OCI-LY3 (cell line): ENCODE data around the gene MYO5A.

Source experiments
- H2AFZ ChIP-seq: fragments of 200-600, 300-600 bp; shearing (Covaris generic); 2 replicates; pipeline ENCODE4 v1.6.0; 2014; ENCODE audit warnings: antibody characterized with exemption, low read depth, low read length
- H3K27ac ChIP-seq: fragments of 200-600, 300-600 bp; sonication (generic); 2 replicates; pipeline ENCODE4 v1.5.1; 2014; ENCODE audit warnings: mild to moderate bottlenecking, low read length, moderate library complexity, mixed read lengths
- H3K27me3 ChIP-seq: fragments of 200-600, 300-600 bp; sonication (generic); 2 replicates; pipeline ENCODE4 v1.6.1; 2014; ENCODE audit warnings: low read depth, low read length, mixed read lengths
- H3K36me3 ChIP-seq: fragments of 200-600, 300-600 bp; sonication (generic); replicated peaks from 2 replicates; pipeline ENCODE3; 2014; ENCODE audit warnings: low read depth, low read length, mixed read lengths
- H3K4me1 ChIP-seq: fragments of 300-600, 200-600 bp; sonication (generic); 2 replicates; pipeline ENCODE4 v1.6.1; 2014; ENCODE audit warnings: low read length, mixed read lengths
- H3K4me2 ChIP-seq: fragments of 200-600, 300-600 bp; sonication (generic); 2 replicates; pipeline ENCODE4 v1.6.1; 2014; ENCODE audit warnings: low read length, mixed read lengths
- H3K4me3 ChIP-seq: fragments of 300-600, 200-600 bp; sonication (generic); 2 replicates; pipeline ENCODE4 v1.5.1; 2014; ENCODE audit warnings: antibody characterized with exemption, mild to moderate bottlenecking, low read length, moderate library complexity
- H3K79me2 ChIP-seq: fragments of 300-600, 200-600 bp; shearing (Covaris generic); 2 replicates; pipeline ENCODE4 v1.6.1; 2014; ENCODE audit warnings: mild to moderate bottlenecking, low read length, mixed read lengths
- H3K9ac ChIP-seq: fragments of 300-600, 200-600 bp; shearing (Covaris generic); 2 replicates; pipeline ENCODE4 v1.6.0; 2014; ENCODE audit warnings: mild to moderate bottlenecking, low read length, moderate library complexity
- H3K9me3 ChIP-seq: fragments of 200-600, 300-600 bp; shearing (Covaris generic); 2 replicates; pipeline ENCODE4 v1.6.1; 2014; ENCODE audit warnings: low read length, mixed read lengths; ENCODE audit not compliant: insufficient read depth
- H4K20me1 ChIP-seq: fragments of 200-600, 300-600 bp; sonication (generic); 2 replicates; pipeline ENCODE4 v1.6.1; 2016; ENCODE audit warnings: low read length, mixed read lengths; ENCODE audit not compliant: insufficient read depth
- EZH2phosphoT487 ChIP-seq: fragments of 200-600 bp; shearing (Covaris generic); IDR thresholded peaks from 2 replicates; pipeline ENCODE4 v1.6.1; 2018; ENCODE audit warnings: antibody characterized with exemption, mixed run types, low read depth
- TF ChIP-seq, protein P1 (sequence below): fragments of 200-600, 300-600 bp; sonication (generic); IDR thresholded peaks from 2 replicates; pipeline ENCODE4 v1.5.1; 2014; ENCODE audit warnings: antibody characterized with exemption, low read length, low read depth

MYO5A gene

GRCh38 chr15:52546031-52546751, 17.5 kb upstream of the MYO5A start:
- Histone ChIP-seq H4K20me1 (no peaks in the 10 kb centered on the region), H3K9me3 (no peaks in the 10 kb centered on the region), H3K27ac (no peak overlapping the region), H3K4me2 (no peak overlapping the region), H3K4me1 (no peaks in the 10 kb centered on the region), H2AFZ (no peak overlapping the region), H3K79me2 (peaks cover 3% of the 10 kb centered on the region; the same call in 1 of the 2 replicates), H3K4me3 (no peak overlapping the region), H3K27me3 (no peaks in the 10 kb centered on the region), H3K36me3 (peaks cover 36% of the 10 kb centered on the region), H3K9ac (no peak overlapping the region)
- TF ChIP-seq, protein P1, sequence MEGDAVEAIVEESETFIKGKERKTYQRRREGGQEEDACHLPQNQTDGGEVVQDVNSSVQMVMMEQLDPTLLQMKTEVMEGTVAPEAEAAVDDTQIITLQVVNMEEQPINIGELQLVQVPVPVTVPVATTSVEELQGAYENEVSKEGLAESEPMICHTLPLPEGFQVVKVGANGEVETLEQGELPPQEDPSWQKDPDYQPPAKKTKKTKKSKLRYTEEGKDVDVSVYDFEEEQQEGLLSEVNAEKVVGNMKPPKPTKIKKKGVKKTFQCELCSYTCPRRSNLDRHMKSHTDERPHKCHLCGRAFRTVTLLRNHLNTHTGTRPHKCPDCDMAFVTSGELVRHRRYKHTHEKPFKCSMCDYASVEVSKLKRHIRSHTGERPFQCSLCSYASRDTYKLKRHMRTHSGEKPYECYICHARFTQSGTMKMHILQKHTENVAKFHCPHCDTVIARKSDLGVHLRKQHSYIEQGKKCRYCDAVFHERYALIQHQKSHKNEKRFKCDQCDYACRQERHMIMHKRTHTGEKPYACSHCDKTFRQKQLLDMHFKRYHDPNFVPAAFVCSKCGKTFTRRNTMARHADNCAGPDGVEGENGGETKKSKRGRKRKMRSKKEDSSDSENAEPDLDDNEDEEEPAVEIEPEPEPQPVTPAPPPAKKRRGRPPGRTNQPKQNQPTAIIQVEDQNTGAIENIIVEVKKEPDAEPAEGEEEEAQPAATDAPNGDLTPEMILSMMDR: no peak
- no peak for TF ChIP-seq EZH2phosphoT487

DNA sequence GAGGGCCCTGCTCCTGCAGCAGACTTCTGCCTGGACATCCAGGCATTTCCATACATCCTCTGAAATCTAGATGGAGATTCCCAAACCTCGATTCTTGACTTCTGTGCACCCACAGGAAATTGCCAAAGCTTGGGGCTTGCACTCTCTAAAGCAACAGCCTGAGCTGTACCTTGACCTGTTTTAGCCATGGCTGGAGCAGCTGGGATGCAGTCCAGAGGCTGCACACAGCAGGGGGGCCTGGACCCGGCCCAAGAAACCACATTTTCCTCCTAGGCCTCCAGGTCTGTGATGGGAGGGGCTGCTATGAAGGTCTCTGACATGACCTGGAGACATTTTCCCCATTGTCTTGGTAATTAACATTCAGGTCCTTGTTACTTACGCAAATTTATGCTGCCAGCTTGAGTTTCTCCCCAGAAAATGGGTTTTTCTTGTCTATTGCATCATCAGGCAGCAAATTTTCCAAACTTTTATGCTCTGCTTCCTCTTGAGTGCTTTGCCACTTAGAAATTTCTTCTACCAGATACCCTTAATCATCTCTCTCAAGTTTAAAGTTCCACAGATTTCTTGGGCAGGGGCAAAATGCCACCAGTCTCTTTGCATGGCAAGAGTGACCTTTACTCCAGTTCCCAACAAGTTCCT, 11.8 kb upstream of the MYO5A start:
- Histone ChIP-seq H3K79me2 (no peaks in the 10 kb centered on the region), H3K27ac (no peak overlapping the region), H4K20me1 (no peaks in the 10 kb centered on the region), H3K9ac (no peak overlapping the region), H3K4me3 (no peak overlapping the region), H3K4me1 (no peaks in the 10 kb centered on the region), H3K4me2 (no peak overlapping the region), H3K9me3 (peaks cover 8% of the 10 kb centered on the region; the same call in 1 of the 2 replicates), H3K27me3 (no peaks in the 10 kb centered on the region), H2AFZ (no peak overlapping the region), H3K36me3 (peaks cover 8% of the 10 kb centered on the region)
- TF ChIP-seq, protein P1: no peak
- TF ChIP-seq EZH2phosphoT487: no peak

- no peak overlapping the region for H3K27ac ChIP-seq
- no peaks in the 10 kb centered on the region for H3K4me1 ChIP-seq
- H3K9ac ChIP-seq: no peak overlapping the region
- no peaks in the 10 kb centered on the region for H3K79me2 ChIP-seq
- no peak for TF ChIP-seq EZH2phosphoT487
- TF ChIP-seq, protein P1: no peak
- no peaks in the 10 kb centered on the region for H3K27me3 ChIP-seq
- peaks cover 8% of the 10 kb centered on the region; the same call in 1 of the 2 replicates for H3K9me3 ChIP-seq
- no peak overlapping the region for H2AFZ ChIP-seq
- no peak overlapping the region for H3K4me2 ChIP-seq
- no peaks in the 10 kb centered on the region for H3K36me3 ChIP-seq
- no peak overlapping the region for H3K4me3 ChIP-seq
- no peaks in the 10 kb centered on the region for H4K20me1 ChIP-seq
Measured at GRCh38 chr15:52537459-52537858, 8.8 kb upstream of the MYO5A start.

DNA sequence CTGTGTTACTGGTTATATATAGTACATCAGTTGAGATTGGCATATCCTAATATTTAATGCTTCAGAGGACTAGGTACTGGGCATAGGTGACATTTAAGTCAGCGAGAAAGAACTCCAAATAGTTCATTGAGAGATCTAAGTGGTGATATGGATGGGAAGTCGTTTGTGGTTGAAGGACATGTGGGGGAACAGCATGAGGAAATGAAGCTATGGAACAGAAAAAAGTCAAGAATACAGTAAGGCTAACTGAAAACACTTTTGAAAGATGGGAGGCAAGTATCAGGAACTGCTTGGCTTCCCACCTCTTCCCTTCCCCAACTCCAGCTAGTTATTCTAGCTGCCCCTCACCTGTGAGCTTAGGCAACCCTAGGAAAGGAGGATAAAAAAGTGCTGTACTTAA, 3.7 kb upstream of the MYO5A start:
- Histone ChIP-seq H3K79me2 (peaks cover 23% of the 10 kb centered on the region), H3K27ac (no peak overlapping the region), H3K4me2 (no peak overlapping the region), H3K4me1 (peaks cover 11% of the 10 kb centered on the region), H3K9me3 (no peaks in the 10 kb centered on the region), H3K4me3 (no peak overlapping the region), H3K9ac (no peak overlapping the region), H2AFZ (no peak overlapping the region), H3K36me3 (no peaks in the 10 kb centered on the region), H3K27me3 (no peaks in the 10 kb centered on the region), H4K20me1 (peaks cover 5% of the 10 kb centered on the region)
- TF ChIP-seq EZH2phosphoT487: no peak
- TF ChIP-seq, protein P1: no peak
